Measurements from ENCODE around the gene DENND1B. TPM values are rescaled to one million over a fixed set of nuclear protein-coding genes. Genes with fewer than 3 reads are reported as not detected.

The DENND1B gene
- polyA plus RNA-seq, 1 donor (not counting 4 experiments of a cell fraction or from before 2014, with no cell fraction given) = 7.6 TPM

- Histone ChIP-seq H3K4me1 (ENCODE audit: control insufficient read depth, extremely low read depth, insufficient read depth, low read length) (peaks cover 12% of the 10 kb centered on the region), H3K4me3 (ENCODE audit: control insufficient read depth in 2 of 3, extremely low read depth in 1 of 3, insufficient read depth in 2 of 3, low read depth in 1 of 3, low read length in 3 of 3) (no peak overlapping the region), H3K36me3 (ENCODE audit: control insufficient read depth in 2 of 2, extremely low read depth in 1 of 2, insufficient read depth in 2 of 2, low read length in 2 of 2) (peaks cover 0 to 4% of the 10 kb centered on the region in 2 experiments), H2AFZ (ENCODE audit: control insufficient read depth, low read length) (no peak overlapping the region), H3K27me3 (ENCODE audit: control insufficient read depth, extremely low read depth, insufficient read depth, low read length) (no peaks in the 10 kb centered on the region), H3K9me3 (ENCODE audit: control insufficient read depth, low read depth, low read length) (peaks cover 2% of the 10 kb centered on the region), H3K4me2 (ENCODE audit: control insufficient read depth, extremely low read depth, insufficient read depth, low read depth, low read length) (no peak overlapping the region), H3K27ac (ENCODE audit: control insufficient read depth, insufficient read depth, low read length) (no peak overlapping the region), H3K9ac (ENCODE audit: control insufficient read depth, extremely low read depth, insufficient read depth, low read length) (no peak overlapping the region), H3K79me2 (ENCODE audit: control insufficient read depth, insufficient read depth, low read length) (peaks cover 26% of the 10 kb centered on the region), H4K20me1 (ENCODE audit: control insufficient read depth, extremely low read depth, insufficient read depth, low read length) (no peaks in the 10 kb centered on the region), H3K9me1 (ENCODE audit: control insufficient read depth, extremely low read depth, insufficient read depth, low read length) (no peaks in the 10 kb centered on the region)
- no peak for FAIRE-seq
- dilution Hi-C loops (cut with MboI; ENCODE audit: extremely low pct_ligation_motif_present, low sequenced_read_pairs) = no loop called here
- DNase-seq (ENCODE audit: low read depth, low spot score) = no peak
- TF ChIP-seq EZH2 (IDR thresholded peaks at IDR 0.05; ENCODE audit: low read length) = no peak
- no peak for TF ChIP-seq CTCF (optimal IDR thresholded peaks at IDR 0.05 in 1 of 3, IDR thresholded peaks at IDR 0.05 in 1 of 3, conservative IDR thresholded peaks at IDR 0.05 in 1 of 3; ENCODE audit: extremely low read depth in 1 of 3, insufficient read depth in 2 of 3, low read length in 3 of 3)
Measured at GRCh38 chr1:197735461-197735860, 39.8 kb downstream of the DENND1B start.

GRCh38 chr1:197733324-197733723, 42.0 kb downstream of the DENND1B start:
- H3K9ac ChIP-seq (ENCODE audit: control insufficient read depth, extremely low read depth, insufficient read depth, low read length) = no peak overlapping the region
- H3K4me3 ChIP-seq (ENCODE audit: control insufficient read depth in 2 of 3, extremely low read depth in 1 of 3, insufficient read depth in 2 of 3, low read depth in 1 of 3, low read length in 3 of 3) = no peak overlapping the region
- no peak for FAIRE-seq
- H3K79me2 ChIP-seq (ENCODE audit: control insufficient read depth, insufficient read depth, low read length) = peaks cover 16% of the 10 kb centered on the region
- TF ChIP-seq EZH2 (IDR thresholded peaks at IDR 0.05; ENCODE audit: low read length) (no peak), CTCF (optimal IDR thresholded peaks at IDR 0.05 in 1 of 3, IDR thresholded peaks at IDR 0.05 in 1 of 3, conservative IDR thresholded peaks at IDR 0.05 in 1 of 3; ENCODE audit: extremely low read depth in 1 of 3, insufficient read depth in 2 of 3, low read length in 3 of 3) (no peak)
- H2AFZ ChIP-seq (ENCODE audit: control insufficient read depth, low read length) = no peak overlapping the region
- peaks cover 12% of the 10 kb centered on the region for H3K4me1 ChIP-seq (ENCODE audit: control insufficient read depth, extremely low read depth, insufficient read depth, low read length)
- peaks cover 0 to 4% of the 10 kb centered on the region in 2 experiments for H3K36me3 ChIP-seq (ENCODE audit: control insufficient read depth in 2 of 2, extremely low read depth in 1 of 2, insufficient read depth in 2 of 2, low read length in 2 of 2)
- DNase-seq (ENCODE audit: low read depth, low spot score) = no peak
- dilution Hi-C loops (cut with MboI; ENCODE audit: extremely low pct_ligation_motif_present, low sequenced_read_pairs) = no loop called here
- H3K27me3 ChIP-seq (ENCODE audit: control insufficient read depth, extremely low read depth, insufficient read depth, low read length) = no peaks in the 10 kb centered on the region
- no peak overlapping the region for H3K27ac ChIP-seq (ENCODE audit: control insufficient read depth, insufficient read depth, low read length)
- no peaks in the 10 kb centered on the region for H4K20me1 ChIP-seq (ENCODE audit: control insufficient read depth, extremely low read depth, insufficient read depth, low read length)
- H3K9me3 ChIP-seq (ENCODE audit: control insufficient read depth, low read depth, low read length) = peaks cover 2% of the 10 kb centered on the region
- H3K9me1 ChIP-seq (ENCODE audit: control insufficient read depth, extremely low read depth, insufficient read depth, low read length) = no peaks in the 10 kb centered on the region
- no peak overlapping the region for H3K4me2 ChIP-seq (ENCODE audit: control insufficient read depth, extremely low read depth, insufficient read depth, low read depth, low read length)
